ENCODE measurements around the gene LPO.
A peak's percentile ranks its signal among the peaks of the same experiment; 100 is the strongest.

The LPO gene

DNA sequence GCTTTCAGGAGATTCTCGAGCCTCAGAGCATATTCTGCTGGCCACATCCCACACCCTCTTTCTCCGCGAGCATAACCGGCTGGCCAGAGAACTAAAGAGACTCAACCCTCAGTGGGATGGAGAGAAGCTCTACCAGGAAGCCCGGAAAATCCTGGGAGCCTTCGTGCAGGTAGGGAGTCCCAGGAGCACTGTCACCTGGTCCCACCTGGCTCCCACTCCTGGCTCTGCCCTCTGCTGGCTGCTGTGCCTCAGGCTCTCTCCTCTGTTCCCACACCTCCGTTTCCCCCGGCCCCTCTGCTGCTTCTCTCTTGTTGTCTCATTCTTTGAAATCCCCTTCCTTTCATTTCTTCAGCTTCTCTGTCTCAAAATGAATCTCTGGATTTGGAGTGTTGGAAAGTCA, 16.4 kb downstream of the LPO start:
- no peak overlapping the region for H3K27ac ChIP-seq
- TF ChIP-seq ZFX (IDR thresholded peaks at IDR 0.05): no peak
- TF ChIP-seq, protein P1, sequence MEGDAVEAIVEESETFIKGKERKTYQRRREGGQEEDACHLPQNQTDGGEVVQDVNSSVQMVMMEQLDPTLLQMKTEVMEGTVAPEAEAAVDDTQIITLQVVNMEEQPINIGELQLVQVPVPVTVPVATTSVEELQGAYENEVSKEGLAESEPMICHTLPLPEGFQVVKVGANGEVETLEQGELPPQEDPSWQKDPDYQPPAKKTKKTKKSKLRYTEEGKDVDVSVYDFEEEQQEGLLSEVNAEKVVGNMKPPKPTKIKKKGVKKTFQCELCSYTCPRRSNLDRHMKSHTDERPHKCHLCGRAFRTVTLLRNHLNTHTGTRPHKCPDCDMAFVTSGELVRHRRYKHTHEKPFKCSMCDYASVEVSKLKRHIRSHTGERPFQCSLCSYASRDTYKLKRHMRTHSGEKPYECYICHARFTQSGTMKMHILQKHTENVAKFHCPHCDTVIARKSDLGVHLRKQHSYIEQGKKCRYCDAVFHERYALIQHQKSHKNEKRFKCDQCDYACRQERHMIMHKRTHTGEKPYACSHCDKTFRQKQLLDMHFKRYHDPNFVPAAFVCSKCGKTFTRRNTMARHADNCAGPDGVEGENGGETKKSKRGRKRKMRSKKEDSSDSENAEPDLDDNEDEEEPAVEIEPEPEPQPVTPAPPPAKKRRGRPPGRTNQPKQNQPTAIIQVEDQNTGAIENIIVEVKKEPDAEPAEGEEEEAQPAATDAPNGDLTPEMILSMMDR (conservative IDR thresholded peaks at IDR 0.05): peak; percentile 47

DNA sequence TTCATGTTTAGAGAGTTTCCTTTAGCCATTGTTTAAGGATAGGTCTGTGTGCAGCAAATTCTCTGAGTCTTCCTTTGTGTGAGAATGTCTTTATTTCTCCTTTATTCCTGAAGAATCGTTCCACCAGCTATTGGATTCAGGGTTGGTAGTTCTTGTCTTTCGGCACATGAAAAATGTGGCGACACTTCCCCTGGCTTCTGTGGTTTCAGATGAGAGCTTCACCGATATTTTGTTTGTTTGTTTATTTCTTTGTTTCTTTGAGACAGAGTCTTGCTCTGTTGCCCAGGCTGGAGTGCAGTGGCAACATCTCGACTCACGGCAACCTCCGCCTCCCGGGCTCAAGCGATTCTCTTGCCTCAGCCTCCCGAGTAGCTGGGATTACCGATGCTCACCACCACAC, 23.8 kb downstream of the LPO start:
- TF ChIP-seq, protein P1 (conservative IDR thresholded peaks at IDR 0.05): no peak
- no peak for TF ChIP-seq ZFX (IDR thresholded peaks at IDR 0.05)

DNA sequence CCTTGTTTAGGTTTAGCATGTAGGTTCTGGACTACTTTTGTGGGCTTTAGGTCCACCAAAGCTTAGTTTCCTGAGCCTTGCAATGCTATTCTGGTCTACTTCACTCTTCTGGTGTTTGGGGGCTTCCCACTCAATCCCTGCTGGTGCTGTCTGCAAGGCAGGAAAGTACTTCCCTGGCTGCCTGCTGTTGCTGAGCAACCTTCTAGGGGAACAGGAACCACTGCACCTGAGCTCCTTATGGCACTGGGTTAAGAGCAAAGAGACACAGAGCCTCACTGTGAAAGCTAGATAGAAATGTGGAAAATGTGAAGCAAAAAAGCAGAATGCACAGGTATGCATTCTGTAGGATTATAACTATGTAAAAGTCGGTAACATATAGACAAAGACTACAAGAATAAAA, 25.4 kb downstream of the LPO start:
- no peak overlapping the region for H3K27ac ChIP-seq
- TF ChIP-seq, protein P1 (conservative IDR thresholded peaks at IDR 0.05): no peak
- TF ChIP-seq ZFX (IDR thresholded peaks at IDR 0.05): no peak

More for the DNA sequence above, 23.8 kb downstream of the LPO start:
- no peak overlapping the region for H3K27ac ChIP-seq

DNA sequence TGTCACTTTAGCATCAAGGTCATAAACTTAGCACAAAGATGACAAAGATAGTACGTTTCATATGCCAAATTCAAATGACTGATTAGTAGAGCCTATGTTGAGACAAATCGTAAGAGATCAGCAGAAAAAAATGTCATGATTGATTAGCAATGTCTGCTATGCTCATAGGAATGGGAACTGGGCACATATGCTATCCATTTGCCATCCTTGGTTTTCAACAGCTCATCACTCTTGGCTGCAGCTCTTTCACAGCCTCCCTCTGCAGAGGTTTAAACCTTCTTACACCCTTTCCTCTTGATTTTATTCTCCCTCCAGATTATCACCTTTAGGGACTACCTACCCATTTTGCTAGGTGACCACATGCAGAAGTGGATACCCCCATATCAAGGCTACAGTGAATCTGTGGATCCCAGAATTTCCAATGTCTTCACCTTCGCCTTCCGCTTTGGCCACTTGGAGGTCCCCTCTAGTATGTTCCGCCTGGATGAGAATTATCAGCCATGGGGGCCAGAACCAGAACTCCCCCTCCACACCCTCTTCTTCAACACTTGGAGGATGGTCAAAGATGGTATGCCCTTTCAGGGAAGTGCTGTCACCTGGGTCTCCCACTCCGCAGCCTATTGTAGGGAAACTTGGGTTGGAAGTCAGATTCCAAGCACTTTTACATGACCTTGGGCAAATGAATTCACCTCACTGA, 26.2 kb downstream of the LPO start:
- no peak for TF ChIP-seq ZFX (IDR thresholded peaks at IDR 0.05)
- TF ChIP-seq, protein P1 (conservative IDR thresholded peaks at IDR 0.05): no peak
- H3K27ac ChIP-seq: no peak overlapping the region

DNA sequence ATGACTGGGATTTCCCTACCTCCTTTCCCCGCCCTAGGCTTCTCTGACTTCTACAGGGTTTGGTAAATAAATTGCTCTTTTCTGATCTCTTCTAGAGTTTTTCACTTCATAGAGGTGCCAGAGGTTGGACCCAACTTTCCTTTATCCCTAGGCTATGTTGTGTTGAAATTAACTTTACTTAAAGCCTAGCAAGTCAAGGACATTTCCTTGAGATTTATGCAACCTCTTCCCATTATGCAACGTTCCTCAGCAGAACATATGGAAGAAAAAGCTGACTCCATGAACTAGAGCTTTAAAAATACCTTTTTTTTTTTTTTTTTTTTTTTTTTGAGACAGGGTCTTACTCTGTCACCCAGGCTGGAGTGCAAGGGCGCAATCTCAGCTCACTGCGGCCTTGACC, 26.9 kb downstream of the LPO start:
- TF ChIP-seq, protein P1 (conservative IDR thresholded peaks at IDR 0.05): no peak
- no peak for TF ChIP-seq ZFX (IDR thresholded peaks at IDR 0.05)

DNA sequence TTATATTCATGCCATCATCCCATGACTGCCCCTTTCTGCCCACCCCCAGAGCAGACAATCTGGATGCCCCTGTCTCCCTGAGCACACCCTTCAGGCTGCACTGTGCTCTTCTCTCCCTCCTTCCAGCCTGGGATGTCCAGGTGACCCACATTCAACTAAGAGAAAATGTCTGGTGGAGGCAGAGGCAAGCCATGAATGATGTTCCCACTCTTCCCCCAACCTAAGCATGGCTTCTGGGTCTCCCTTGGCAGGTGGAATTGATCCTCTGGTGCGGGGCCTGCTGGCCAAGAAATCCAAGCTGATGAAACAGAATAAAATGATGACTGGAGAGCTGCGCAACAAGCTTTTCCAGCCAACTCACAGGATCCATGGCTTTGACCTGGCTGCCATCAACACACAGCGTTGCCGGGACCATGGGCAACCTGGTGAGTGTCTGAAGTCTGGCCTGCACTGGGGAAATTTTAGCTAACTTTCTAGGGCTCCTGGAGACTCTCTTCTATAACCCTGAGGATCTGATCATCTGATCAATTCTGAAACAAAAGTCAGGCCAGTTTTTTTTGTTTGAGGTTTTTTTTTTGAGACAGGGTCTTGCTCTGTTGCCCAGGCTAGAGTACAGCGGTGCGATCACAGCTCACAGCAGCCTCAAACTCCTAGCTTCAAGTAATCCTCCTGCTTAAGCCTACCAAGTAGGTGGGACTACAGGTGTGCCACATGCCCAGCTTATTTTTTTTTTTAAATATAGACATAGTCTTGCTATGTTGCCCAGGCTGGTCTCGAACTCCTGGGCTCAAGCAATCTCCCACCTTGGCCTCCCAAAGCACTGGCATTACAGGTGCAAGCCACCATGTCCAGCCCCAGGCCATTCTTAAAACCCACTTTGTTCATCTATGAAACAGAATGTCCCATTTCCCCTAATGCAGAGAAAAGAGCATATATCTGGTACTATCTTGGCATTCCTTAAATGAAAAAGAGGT, 27.8 kb downstream of the LPO start:
- no peak for TF ChIP-seq ZFX (IDR thresholded peaks at IDR 0.05)
- TF ChIP-seq, protein P1 (conservative IDR thresholded peaks at IDR 0.05): no peak
- no peak overlapping the region for H3K27ac ChIP-seq

More for the DNA sequence above, 26.9 kb downstream of the LPO start:
- no peak overlapping the region for H3K27ac ChIP-seq

Data from C4-2B (cell line).